ENCODE measurements around the gene BACH2.

GRCh38 chr6:90162648-90163387 lies 133.8 kb downstream of the BACH2 start:
- TF ChIP-seq CTCF (IDR thresholded peaks at IDR 0.05; ENCODE audit: insufficient read depth, low read length) (no peak), POLR2AphosphoS5 (IDR thresholded peaks at IDR 0.05; ENCODE audit: low read depth) (no peak), SPI1 (IDR thresholded peaks at IDR 0.05; ENCODE audit: borderline replicate concordance, low read depth) (no peak)
